SHP77 treated with DMSO at 0.1 percent for 48 hours (cell line): Measurements from ENCODE around the gene SLC35F6.
"Not testable (repeated sequence)": the region's sequence is repeated elsewhere in the genome, so short reads cannot be mapped to it uniquely, and the experiment has no call there.

Experiments
- DNase-seq: peaks from one replicate; lab custom pipeline; 2025; lab: John Stamatoyannopoulos, UW

SLC35F6 gene

DNA sequence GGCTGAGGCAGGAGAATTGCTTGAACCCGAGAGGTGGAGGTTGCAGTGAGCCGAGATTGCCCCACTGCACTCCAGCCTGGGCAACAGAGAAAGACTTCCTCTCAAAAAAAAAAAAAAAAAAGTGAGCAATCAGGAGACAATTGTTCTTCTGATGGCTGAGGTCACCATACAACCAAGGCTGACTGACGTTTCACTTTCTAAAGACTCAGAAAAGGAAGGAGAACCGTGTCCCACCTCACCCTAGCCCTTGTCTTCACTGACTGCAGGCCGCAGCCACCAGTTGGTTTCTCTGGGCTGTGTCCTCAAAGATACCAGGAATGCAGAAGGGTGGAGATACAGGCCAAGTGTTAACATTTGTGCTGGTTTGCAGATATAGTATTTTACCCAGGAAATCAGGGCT is 7.7 kb upstream of the SLC35F6 start:
- no peak for DNase-seq

DNA sequence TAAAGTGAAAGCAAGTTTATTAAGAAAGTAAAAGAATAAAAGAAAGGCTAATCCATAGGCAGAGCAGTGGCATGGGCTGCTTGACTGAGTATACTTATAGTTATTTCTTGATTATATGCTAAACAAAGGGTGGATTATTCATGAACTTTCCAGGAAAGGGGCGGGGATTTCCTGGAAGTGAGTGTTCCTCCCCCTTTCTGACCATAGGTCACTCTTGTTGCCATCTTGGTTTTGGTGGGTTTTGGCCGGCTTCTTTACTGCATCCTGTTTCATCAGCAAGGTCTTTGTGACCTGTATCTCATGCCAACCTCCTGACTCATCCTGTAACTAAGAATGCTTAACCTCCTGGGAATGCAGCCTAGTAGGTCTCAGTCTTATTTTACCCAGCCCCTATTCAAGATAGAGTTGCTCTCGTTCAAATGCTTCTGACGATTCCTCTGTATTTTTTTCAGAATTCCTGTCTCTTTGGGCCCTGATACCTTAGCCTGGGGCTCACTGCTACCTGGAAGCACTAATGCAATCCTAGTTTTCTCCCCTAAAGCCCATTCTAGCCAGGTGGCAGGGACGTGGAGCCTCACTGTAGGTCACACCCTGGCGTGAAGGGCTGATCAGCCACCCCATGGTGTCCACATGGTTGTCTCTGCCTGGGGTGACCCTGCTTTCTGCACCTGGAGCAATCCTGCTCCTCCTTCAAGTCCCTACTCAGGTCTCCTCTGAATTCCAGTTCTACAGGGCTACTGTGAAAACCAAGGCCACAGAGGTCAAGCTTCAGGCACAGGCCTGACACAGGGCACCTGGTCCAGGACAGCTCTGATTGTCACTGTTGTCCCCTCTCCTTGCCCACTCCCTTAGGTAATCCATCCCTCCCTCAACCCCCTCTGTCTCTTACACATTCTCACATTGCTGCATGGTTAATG is 6.0 kb upstream of the SLC35F6 start:
- no peak for DNase-seq

DNA sequence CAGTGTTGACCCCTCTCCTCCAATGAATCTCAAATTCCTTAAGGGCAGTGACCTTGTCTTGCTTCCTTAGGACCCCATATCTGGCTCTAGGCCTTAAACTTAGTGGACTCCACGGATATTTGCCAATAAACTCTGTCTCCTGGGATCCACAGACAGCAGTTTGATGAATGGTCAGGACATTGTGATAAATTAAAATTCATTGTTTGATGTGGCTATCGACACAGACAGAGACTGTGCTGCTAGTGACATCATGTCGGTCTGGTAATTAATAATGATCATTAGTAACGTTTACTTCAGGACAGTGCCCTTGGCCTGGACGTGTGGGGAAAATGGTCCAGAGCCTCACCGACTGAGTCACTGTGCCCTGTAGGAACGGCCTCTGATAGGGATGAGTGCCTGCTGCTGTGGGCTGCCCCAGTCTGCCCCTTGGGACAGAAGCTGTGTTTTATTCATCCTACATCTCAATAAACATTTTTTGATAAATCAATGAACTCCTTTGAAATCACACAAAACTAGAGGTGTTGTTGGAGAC is 5.2 kb upstream of the SLC35F6 start:
- DNase-seq = no peak

DNA sequence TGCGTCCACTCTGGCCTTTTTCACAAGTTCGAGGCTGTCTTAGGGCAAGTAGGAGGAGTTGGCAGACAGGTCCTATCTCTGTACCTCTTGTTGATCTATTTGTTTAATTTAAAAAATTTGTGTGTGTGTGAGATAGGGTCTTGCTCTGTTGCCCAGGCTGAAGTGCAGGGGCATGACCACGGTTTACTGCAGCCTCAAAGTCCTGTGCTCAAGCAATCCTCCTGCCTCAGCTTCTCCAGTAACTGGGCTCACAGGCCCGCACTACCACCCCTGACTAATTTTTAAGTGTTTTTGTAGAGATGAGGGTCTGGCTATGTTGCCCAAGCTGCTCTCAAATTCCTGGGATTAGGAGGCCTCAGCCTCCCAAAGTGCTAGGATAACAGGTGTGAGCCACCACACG is 4.2 kb upstream of the SLC35F6 start:
- no peak for DNase-seq

DNA sequence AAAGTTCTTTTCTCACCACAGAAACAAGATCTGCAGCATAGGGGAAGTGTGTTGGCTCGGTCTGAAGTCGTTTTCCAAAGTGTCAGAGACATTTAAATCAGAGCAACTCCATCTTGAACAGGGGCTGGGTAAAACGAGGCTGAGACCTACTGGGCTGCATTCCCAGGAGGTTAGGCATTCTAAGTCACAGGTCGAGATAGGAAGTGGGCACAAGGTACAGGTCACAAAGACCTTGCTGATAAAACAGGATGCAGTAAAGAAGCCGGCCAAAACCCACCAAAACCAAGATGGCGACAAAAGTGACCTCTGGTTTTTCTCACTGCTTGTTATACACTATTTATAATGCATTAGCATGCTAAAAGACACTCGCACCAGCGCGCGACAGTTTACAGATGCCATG is 3.1 kb upstream of the SLC35F6 start:
- not testable (repeated sequence) for DNase-seq

DNA sequence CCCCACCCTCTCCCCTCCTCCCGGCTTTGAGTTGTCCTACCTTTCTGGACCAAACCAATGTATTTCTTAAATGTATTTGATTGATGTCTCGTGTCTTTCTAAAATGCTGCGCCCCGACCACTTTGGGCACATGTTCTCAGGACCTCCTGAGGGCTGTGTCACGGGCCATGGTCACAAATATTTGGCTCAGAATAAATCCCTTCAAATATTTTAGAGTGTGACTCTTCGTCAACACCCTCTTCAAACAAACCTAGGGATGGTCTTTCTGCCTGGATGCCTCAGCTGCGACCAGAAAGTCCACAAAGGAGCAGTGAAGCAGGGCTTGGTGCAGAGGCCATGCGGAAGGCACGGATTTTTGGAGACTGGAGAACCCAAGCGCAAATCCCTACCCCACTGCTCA is 1.1 kb upstream of the SLC35F6 start:
- DNase-seq = no peak

DNA sequence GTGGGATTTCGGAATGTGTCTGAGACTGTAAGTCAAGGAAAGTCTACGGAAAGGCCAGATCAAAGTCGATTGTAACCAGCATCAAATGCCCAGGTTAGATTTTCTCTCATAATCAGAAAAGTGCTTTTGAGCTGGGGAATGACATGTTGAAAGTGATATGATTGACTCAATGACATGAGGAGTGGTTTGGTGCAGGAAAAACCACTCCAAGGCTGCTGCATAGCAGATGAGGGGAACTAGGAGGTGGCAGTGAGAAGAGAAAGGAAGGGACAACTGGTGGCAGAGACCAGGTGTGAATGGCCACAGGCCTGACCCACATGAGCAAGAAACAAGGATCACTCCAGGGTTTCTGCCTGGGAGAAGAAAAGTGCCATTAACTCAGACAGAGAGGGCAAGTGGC is 822 bp downstream of the SLC35F6 start:
- DNase-seq = no peak

DNA sequence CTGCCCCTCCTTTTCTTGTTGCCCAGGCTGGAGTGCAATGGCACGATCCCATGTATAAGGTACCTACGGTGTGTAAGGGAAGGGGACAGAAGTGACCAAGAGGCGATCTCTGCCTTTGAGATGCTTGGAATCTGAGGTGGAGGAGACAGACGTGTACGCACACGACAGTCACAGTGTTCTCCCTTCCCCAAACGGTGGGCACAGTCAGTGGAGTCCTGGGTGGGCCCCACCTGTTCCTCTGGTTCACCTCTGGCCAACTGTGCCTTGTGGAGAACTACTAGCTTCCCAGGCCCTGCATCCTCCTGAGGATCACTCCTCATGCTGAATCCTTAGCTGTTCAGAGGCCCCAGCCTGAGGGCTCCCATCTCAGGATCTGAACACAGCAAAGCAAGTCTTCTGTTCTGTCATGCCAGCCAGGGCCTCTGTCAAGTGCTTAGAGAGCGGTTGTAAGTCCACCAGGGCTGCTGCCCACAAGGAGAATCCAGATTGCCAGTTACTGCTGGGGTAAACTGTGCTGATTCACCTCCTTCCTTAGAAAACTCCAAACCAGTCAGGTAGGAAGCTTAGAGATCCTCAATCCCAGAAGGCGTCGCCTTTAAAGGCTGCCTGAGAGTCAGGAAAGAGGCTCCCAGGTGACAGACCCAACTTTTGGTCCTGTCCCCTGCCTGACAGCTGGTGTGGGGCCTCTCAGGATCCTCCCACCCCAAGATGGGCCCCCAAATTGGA is 1.6 kb downstream of the SLC35F6 start:
- no peak for DNase-seq

DNA sequence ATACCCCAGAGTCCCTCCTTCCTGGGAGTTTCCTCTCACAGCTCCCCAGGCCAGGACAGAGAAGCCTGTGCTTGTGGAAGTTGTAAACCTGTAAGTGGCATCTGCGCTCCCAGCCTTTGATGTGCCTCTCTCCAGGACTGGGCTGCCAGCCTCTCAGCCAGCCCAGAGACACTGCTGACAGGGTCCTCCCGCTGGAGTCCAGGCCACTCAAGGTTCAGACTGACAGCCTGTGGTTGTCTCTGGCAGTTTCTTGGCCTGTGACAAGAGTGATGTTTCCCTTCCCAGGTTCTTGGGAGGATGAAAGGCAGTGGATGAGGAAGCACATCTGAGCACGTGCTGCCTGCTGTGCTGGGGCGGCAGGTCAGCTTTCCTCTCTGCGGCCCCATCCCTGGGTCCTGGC is 3.0 kb downstream of the SLC35F6 start:
- no peak for DNase-seq

DNA sequence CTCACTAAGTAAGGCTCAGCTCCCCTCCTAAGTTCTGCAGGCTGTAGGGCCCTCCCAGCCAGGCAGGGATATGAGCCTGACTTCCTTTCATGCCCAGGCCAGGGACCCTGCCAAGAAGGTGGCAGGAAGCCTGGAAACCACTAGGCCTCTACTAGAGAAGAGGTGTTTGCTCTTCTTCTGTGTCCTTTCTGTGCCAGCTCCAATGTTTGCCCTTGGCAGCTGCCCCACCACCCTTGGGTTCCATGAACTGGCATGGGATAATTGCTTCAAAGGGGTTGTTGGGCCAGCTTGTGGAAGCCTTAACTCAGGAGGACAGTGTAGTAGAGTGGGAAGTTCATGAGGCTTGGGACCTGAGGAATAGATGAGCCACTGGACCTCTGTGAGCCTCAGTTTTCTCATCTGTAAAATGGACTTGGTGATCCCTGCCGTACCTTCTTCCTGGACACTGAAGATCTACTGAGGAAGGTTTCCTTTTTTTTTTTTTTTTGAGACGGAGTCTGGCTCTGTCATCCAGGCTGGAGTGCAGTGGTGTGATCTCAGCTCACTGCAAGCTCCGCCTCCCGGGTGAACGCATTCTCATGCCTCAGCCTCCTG is 3.9 kb downstream of the SLC35F6 start:
- DNase-seq = no peak

DNA sequence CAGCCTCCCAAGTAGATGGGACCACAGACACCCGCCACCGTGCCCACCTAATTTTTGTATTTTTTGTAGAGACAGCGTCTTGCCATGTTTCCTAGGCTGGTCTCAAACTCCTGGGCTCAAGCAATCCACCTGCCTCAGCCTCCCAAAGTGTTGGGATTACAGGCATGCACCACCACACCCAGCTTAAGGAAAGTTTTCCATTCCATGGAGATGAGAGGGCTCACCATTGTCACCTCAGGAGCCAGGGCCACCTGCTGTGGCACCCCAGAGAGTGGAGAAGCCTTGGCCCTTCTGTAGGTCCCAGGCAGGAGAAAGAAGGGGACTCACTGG is 4.6 kb downstream of the SLC35F6 start:
- no peak for DNase-seq

DNA sequence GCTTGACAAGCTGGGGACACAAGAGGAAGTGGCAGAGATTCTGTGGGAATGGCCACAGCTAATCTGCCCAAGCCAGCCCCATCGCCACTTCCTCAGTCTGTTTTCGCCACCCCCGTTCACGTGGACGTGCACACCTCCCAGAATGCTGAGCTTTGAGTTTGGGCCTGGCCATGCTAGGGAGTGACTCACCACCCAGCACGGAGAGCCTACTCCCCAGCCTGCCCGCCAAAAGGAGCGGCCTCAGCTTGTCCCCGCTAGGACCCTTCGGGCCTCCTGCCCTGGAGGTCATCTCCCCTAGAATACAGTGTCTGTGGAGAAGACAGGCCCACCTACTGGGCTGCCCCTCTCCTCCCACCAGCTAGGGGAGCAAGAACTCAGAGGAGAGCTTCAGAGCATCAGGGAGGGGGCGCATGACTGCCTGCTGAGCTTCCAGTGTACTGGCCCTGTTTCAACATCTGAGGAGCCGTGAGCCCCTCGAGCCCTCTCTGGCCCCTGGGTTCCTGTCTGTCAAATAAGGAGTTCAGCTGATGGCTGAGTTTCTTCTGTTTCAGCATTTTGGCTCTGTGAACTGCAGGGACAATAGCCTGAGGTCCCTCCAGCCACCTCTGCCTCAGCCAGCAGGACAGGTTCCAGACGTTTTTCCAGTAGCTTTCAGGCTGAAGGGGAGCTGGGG is 5.1 kb downstream of the SLC35F6 start:
- no peak for DNase-seq

DNA sequence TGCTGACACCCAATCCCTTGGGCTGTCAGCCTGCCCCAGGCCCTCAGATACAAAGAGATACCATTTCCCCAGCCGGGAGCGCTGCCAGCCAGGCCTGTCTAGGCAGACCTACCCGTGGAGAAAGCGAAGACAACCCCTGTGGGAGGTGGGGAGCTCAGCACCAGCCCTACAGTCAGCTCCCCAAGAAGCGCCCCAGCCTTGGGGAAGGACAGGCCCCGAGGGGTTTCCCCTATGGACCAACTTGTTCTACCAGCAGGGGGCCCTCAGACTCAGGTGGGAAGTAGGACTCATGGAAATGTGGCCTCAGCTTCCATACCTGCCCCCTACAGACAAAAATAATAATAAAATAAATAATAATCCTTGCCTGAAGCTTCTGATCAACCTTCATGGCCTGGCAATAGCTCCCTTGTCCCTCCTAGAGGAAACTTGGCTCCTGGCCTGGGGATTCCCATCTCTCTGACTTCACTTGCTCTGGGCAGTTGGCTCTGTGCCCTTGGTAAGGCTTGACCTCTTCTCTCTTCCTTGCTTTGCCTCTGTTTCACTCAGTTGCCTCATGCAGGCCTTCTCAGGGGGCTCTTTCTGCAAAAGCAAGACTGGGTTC is 7.0 kb downstream of the SLC35F6 start:
- DNase-seq = no peak

DNA sequence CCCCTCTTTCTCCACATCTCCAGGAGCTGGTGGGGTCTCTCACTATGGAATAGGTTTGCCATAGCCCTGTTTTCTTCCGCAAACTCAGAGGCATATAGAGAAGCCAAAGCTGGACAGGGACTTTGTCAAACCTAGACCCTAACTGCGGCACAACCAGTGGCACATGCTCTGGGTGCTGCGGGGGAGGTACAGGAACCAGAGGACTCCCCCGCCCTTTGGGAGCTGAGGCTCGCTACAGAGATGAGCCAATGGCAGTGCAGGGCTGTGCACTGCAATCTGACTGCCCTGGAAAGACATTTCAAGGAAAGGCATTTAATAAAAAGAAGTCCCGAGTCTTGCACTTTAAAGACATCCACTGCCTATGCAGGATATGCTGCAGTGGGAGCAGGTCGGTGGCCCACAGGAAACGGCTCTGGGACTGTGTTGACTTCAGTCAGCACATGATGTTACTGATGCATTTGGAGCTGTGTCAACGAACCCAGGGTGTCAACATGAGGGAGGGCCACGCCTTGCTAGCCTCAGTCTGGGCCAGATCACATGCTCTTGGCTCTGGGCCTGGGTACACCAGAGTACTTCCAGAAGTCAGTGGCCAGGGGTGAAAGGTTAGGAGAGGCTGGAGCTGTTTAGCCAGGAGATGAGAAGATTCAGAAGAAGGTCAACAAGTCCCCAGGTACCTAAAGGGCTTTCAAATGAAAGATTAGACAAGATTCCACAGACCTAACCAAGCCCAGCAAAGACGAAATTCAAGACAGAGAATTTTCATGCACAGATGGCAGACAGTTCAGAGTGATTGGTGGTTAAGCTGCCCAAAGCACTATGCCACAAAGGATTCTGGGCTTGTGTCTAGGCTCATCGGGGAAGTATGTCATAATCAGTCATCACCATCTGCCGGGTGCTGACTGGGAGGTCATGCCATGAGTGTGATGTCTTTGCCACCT is 8.2 kb downstream of the SLC35F6 start:
- DNase-seq = peak; percentile 23

DNA sequence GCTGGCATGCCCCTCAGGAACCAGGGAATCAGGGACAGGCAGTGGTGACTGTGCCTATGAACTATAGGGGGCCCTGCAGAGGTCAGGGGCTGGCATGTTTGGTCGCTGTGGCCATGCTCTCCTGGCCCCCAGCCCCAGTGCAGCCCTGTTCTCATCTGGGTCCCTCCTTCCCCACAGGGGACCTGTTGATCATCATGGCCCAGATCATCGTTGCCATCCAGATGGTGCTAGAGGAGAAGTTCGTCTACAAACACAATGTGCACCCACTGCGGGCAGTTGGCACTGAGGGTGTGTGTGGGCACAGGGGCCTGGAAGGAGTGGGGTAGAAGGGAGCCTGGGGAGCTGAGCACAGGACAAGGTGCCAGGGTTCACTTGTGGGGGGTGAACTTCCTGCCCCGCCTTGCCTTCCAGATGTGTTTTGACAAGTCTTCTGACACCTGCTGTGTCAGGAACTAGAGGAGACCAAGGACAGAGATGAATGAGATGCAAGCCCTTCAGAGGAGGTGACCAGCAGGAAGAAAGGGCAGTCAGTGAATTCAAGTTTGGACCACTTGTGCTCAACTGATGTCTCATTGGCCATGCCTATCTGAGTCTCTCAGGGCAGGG is 12.2 kb downstream of the SLC35F6 start:
- DNase-seq = no peak

DNA sequence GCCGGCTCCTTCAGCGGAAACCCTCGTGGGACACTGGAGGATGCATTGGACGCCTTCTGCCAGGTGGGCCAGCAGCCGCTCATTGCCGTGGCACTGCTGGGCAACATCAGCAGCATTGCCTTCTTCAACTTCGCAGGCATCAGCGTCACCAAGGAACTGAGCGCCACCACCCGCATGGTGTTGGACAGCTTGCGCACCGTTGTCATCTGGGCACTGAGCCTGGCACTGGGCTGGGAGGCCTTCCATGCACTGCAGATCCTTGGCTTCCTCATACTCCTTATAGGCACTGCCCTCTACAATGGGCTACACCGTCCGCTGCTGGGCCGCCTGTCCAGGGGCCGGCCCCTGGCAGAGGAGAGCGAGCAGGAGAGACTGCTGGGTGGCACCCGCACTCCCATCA is 14.0 kb downstream of the SLC35F6 start:
- DNase-seq = no peak

DNA sequence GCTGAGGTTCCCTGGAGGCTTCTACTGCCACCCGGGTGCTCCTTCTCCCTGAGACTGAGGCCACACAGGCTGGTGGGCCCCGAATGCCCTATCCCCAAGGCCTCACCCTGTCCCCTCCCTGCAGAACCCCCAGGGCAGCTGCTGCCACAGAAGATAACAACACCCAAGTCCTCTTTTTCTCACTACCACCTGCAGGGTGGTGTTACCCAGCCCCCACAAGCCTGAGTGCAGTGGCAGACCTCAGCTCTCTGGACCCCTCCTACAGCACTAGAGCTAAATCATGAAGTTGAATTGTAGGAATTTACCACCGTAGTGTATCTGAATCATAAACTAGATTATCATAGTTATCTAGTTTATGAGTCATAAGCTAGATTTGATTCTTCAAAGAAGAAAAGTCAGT is 14.4 kb downstream of the SLC35F6 start:
- DNase-seq = no peak

DNA sequence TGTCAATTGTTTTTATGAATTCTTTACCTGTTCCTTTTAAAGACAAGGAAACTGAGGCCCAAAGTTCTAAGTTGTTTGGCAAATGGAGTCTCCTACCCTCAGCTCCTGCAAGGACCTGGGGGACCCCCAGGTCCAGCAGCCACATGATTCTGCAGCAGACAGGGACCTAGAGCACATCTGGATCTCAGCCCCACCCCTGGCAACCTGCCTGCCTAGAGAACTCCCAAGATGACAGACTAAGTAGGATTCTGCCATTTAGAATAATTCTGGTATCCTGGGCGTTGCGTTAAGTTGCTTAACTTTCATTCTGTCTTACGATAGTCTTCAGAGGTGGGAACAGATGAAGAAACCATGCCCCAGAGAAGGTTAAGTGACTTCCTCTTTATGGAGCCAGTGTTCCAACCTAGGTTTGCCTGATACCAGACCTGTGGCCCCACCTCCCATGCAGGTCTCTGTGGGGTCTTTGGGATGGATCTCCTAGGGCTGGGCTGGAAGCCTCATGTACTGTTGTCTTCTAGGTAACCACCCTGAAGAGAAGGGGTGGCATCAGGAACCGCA is 16.2 kb downstream of the SLC35F6 start:
- no peak for DNase-seq

DNA sequence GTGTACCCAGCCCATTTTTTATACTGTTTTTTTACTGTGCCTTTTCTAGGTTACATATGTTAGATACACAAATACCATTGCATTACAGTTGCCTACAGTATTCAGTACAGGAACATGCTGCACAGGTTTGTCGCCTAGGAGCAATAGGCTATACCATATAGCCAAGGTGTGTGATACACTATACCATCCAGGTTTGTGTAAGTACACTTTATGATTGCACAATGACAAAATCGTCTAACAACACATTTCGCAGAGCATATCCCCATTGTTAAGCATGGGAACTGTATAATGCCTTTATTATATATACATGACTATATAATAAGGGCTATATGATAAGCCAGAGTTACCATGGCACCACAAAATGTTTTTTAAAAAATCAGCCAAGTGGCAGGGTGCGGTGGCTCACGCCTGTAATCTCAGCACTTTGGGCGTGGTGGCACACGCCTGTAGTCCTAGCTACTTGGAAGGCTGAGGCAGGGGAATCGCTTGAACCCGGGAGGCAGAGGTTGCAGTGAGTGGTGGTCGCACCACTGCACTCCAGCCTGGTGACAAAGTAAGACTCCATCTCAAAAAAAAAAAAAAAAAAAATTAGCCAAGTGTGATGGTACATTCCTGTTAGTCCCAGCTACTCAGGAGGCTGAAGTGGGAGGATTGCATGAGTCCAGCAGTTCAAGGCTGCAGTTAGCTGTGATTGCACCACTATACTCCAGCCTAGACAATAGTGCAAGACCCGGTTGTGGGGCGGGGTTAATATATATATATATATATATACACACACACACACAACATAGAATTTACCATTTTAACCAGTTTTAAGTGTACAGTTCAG is 19.0 kb downstream of the SLC35F6 start:
- DNase-seq = no peak
